ENCODE measurements around the gene ZDHHC14.
A peak's percentile ranks its signal among the peaks of the same experiment; 100 is the strongest.

The ZDHHC14 gene

GRCh38 chr6:157688275-157688959, 307.4 kb downstream of the ZDHHC14 start:
- TF ChIP-seq, protein P1, sequence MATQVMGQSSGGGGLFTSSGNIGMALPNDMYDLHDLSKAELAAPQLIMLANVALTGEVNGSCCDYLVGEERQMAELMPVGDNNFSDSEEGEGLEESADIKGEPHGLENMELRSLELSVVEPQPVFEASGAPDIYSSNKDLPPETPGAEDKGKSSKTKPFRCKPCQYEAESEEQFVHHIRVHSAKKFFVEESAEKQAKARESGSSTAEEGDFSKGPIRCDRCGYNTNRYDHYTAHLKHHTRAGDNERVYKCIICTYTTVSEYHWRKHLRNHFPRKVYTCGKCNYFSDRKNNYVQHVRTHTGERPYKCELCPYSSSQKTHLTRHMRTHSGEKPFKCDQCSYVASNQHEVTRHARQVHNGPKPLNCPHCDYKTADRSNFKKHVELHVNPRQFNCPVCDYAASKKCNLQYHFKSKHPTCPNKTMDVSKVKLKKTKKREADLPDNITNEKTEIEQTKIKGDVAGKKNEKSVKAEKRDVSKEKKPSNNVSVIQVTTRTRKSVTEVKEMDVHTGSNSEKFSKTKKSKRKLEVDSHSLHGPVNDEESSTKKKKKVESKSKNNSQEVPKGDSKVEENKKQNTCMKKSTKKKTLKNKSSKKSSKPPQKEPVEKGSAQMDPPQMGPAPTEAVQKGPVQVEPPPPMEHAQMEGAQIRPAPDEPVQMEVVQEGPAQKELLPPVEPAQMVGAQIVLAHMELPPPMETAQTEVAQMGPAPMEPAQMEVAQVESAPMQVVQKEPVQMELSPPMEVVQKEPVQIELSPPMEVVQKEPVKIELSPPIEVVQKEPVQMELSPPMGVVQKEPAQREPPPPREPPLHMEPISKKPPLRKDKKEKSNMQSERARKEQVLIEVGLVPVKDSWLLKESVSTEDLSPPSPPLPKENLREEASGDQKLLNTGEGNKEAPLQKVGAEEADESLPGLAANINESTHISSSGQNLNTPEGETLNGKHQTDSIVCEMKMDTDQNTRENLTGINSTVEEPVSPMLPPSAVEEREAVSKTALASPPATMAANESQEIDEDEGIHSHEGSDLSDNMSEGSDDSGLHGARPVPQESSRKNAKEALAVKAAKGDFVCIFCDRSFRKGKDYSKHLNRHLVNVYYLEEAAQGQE (IDR thresholded peaks at IDR 0.05; ENCODE audit: low read depth) = no peak
- TF ChIP-seq TAF1 (IDR thresholded peaks at IDR 0.05; ENCODE audit: low read depth) (no peak), ZBTB7A (IDR thresholded peaks at IDR 0.05; ENCODE audit: low read depth) (no peak), FOXM1 (IDR thresholded peaks at IDR 0.05; ENCODE audit: borderline replicate concordance, low read depth) (no peak), EP300 (IDR thresholded peaks at IDR 0.05; ENCODE audit: borderline replicate concordance) (no peak), CREB1 (IDR thresholded peaks at IDR 0.05; ENCODE audit: low read depth) (no peak), EGR1 (IDR thresholded peaks at IDR 0.05) (no peak), NFIC (IDR thresholded peaks at IDR 0.05) (no peak), TEAD4 (IDR thresholded peaks at IDR 0.05) (no peak), TCF12 (IDR thresholded peaks at IDR 0.05; ENCODE audit: low read depth) (no peak)
- TF ChIP-seq, protein P2, sequence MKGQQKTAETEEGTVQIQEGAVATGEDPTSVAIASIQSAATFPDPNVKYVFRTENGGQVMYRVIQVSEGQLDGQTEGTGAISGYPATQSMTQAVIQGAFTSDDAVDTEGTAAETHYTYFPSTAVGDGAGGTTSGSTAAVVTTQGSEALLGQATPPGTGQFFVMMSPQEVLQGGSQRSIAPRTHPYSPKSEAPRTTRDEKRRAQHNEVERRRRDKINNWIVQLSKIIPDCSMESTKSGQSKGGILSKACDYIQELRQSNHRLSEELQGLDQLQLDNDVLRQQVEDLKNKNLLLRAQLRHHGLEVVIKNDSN (IDR thresholded peaks at IDR 0.05) = no peak
- TF ChIP-seq, protein P3, sequence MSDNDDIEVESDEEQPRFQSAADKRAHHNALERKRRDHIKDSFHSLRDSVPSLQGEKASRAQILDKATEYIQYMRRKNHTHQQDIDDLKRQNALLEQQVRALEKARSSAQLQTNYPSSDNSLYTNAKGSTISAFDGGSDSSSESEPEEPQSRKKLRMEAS (IDR thresholded peaks at IDR 0.05) = no peak

GRCh38 chr6:157688960-157689599, 308.1 kb downstream of the ZDHHC14 start:
- TF ChIP-seq, protein P1 (IDR thresholded peaks at IDR 0.05; ENCODE audit: low read depth) = no peak
- TF ChIP-seq RAD21 (IDR thresholded peaks at IDR 0.05; ENCODE audit: low read depth) = peak; percentile 33; the same call in 1 of the 2 replicates

GRCh38 chr6:157689875-157690274, 308.9 kb downstream of the ZDHHC14 start:
- TF ChIP-seq TEAD4 (IDR thresholded peaks at IDR 0.05) (no peak), CREB1 (IDR thresholded peaks at IDR 0.05; ENCODE audit: low read depth) (no peak), FOXM1 (IDR thresholded peaks at IDR 0.05; ENCODE audit: borderline replicate concordance, low read depth) (no peak), YY1 (IDR thresholded peaks at IDR 0.05; ENCODE audit: low read depth) (no peak), EGR1 (IDR thresholded peaks at IDR 0.05) (no peak), TAF1 (IDR thresholded peaks at IDR 0.05; ENCODE audit: low read depth) (no peak), CEBPB (IDR thresholded peaks at IDR 0.05) (no peak), RAD21 (IDR thresholded peaks at IDR 0.05; ENCODE audit: low read depth) (no peak), EP300 (IDR thresholded peaks at IDR 0.05; ENCODE audit: borderline replicate concordance) (no peak), NFIC (IDR thresholded peaks at IDR 0.05) (no peak)
- TF ChIP-seq, protein P1 (IDR thresholded peaks at IDR 0.05; ENCODE audit: low read depth) = no peak
- TF ChIP-seq, protein P3 (IDR thresholded peaks at IDR 0.05) = no peak
- TF ChIP-seq, protein P2 (IDR thresholded peaks at IDR 0.05) = no peak

DNA sequence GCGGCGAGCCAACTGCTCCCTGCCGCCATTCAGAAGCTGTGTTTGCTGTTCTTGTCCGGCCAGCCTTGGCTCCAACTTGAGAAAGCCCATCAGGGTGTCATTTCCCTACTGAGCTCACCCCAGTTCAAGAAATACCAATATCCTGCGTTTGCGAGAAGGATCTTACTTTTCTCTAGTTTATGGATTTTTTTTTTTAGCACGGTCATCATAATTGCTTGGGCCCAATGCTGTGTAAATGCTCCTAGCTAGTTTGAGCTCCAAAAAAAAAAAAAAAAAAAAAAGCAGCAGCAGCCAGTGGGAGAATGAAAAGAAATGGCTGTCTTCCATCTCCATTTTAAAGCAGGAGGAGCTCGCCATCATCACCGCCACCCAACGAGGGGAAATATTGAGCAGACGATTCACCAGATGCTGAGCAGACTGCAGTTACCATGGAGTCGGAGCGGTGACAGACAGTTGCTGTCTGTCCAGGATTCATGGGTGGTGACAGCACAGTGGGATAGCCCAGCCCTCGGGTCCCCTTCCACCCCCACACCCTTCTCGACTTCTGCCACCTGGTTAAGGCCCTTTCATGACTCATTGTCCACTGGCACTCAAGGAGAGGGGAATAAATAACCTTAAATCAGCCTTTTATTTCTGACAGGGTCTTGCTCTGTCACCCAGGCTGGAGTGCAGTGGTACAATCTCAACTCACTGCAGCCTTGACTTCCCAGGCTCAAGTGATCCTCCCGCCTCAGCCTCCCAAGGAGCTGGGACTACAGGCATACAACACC, 309.6 kb downstream of the ZDHHC14 start:
- TF ChIP-seq YY1 (IDR thresholded peaks at IDR 0.05; ENCODE audit: low read depth) (no peak), ZBTB7A (IDR thresholded peaks at IDR 0.05; ENCODE audit: low read depth) (no peak), FOXM1 (IDR thresholded peaks at IDR 0.05; ENCODE audit: borderline replicate concordance, low read depth) (no peak), CEBPB (IDR thresholded peaks at IDR 0.05) (no peak), TEAD4 (IDR thresholded peaks at IDR 0.05) (no peak), EP300 (IDR thresholded peaks at IDR 0.05; ENCODE audit: borderline replicate concordance) (no peak), TCF12 (IDR thresholded peaks at IDR 0.05; ENCODE audit: low read depth) (no peak)
